K562 (cell line): ENCODE measurements around the gene DYNLT3. TPM values are rescaled to one million over a fixed set of nuclear protein-coding genes. Genes with fewer than 3 reads are reported as not detected.

ENCODE experiments used
- ATAC-seq: fragments of 200-7000 bp; cut with Tn5 transposase; 3 replicates; pipeline ENCODE4 v1.9.1; 2020; ENCODE audit warnings: moderate library complexity
- BruUV-seq: library from RNA; stranded (reverse); fragments of 400-500 nt; replicated peaks from 2 replicates; lab custom pipeline; 2021; lab: Mats Ljungman, UMichigan
- CTCF ChIA-PET: fragments of 300-600 bp; formaldehyde crosslinking; extraction: SDS; loops from one replicate; lab custom pipeline; 2021; ENCODE audit warnings: low intra/inter-chr PET ratio; lab: Yijun Ruan, JAX
- POLR2A ChIA-PET: fragments of 300-600, 350-650 bp; sonication (Branson Sonifier 250); formaldehyde crosslinking; extraction: SDS; loops from one replicate; lab custom pipeline; 2021; ENCODE audit warnings: antibody characterized with exemption, inconsistent platforms; lab: Yijun Ruan, JAX
- DNase-seq, 4 experiments: peaks; one replicate each; pipeline versions ENCODE4 v3.0.0 to v3.0.0-alpha.2; 2011 to 2018; ENCODE audit warnings: low spot score in 3 of 4, mixed read lengths in 3 of 4; ENCODE audit errors: extremely low read depth in 1 of 4
- FAIRE-seq: peaks from 2 replicates; lab custom pipeline; 2011; peaks lifted over from hg19 to GRCh38; lab: Jason Lieb, UNC
- H2AFZ ChIP-seq: 2 replicates; pipeline ENCODE4 v1.6.0; 2011; ENCODE audit warnings: low read depth, low read length, control low read depth, inconsistent platforms
- H3K27ac ChIP-seq: fragments of 200-600 bp; 3 replicates; pipeline ENCODE4 v1.8.0; 2011; ENCODE audit warnings: low read depth, mild to moderate bottlenecking, control low read depth, inconsistent platforms, low read length, moderate library complexity, mixed read lengths; ENCODE audit errors: extremely low read depth
- H3K27me3 ChIP-seq, 2 experiments: fragments of 300-600 bp in 1 of 2; 2 replicates in 1 of 2; 3 replicates in 1 of 2; pipeline versions ENCODE4 v1.6.0 to v1.8.0; 2011; ENCODE audit warnings: inconsistent platforms in 2 of 2, low read length in 2 of 2, mild to moderate bottlenecking in 1 of 2, mixed read lengths in 1 of 2, moderate library complexity in 1 of 2; ENCODE audit not compliant: control insufficient read depth in 2 of 2, insufficient read depth in 2 of 2
- H3K36me3 ChIP-seq: fragments of 300-600 bp; 3 replicates; pipeline ENCODE4 v1.8.0; 2011; ENCODE audit warnings: mild to moderate bottlenecking, low read length, inconsistent platforms; ENCODE audit not compliant: control insufficient read depth, insufficient read depth
- H3K4me1 ChIP-seq, 2 experiments: fragments of 200-600 bp in 1 of 2; replicated peaks in 1 of 2; 2 replicates in 1 of 2; 3 replicates in 1 of 2; pipeline versions ENCODE4 v1.5.1 to v1.8.0; 2011; ENCODE audit warnings: inconsistent platforms in 2 of 2, low read length in 2 of 2, mild to moderate bottlenecking in 1 of 2, mixed read lengths in 1 of 2, moderate library complexity in 1 of 2; ENCODE audit not compliant: control insufficient read depth in 2 of 2, insufficient read depth in 2 of 2
- H3K4me2 ChIP-seq: 2 replicates; pipeline ENCODE4 v1.6.1; 2011; ENCODE audit warnings: low read length, control low read depth, inconsistent platforms, mixed read lengths; ENCODE audit not compliant: insufficient read depth
- H3K4me3 ChIP-seq: fragments of 200-600 bp; sonication (generic), shearing (Covaris generic); 2 replicates; pipeline ENCODE4 v1.5.1; 2016; ENCODE audit warnings: control low read depth, inconsistent platforms
- H3K79me2 ChIP-seq: fragments of 200-600 bp; 3 replicates; pipeline ENCODE4 v1.8.0; 2011; ENCODE audit warnings: low read length, inconsistent platforms; ENCODE audit not compliant: control insufficient read depth, insufficient read depth
- H3K9ac ChIP-seq, 2 experiments: 2 replicates each; pipeline versions ENCODE4 v1.6.0 to v1.6.1; 2011; ENCODE audit warnings: low read depth in 2 of 2, low read length in 2 of 2, control low read depth in 1 of 2, inconsistent platforms in 1 of 2, mild to moderate bottlenecking in 1 of 2, mixed read lengths in 1 of 2; ENCODE audit not compliant: insufficient read depth in 1 of 2
- H3K9me1 ChIP-seq: one replicate; pipeline ENCODE4 v1.6.0; 2011; ENCODE audit warnings: inconsistent platforms, mild to moderate bottlenecking, low read length, moderate library complexity; ENCODE audit not compliant: control insufficient read depth, insufficient read depth
- H3K9me3 ChIP-seq: replicated peaks from 2 replicates; pipeline ENCODE4 v1.5.1; 2011; ENCODE audit warnings: low read depth, low read length, inconsistent platforms; ENCODE audit not compliant: control insufficient read depth, insufficient read depth
- H4K20me1 ChIP-seq: replicated peaks from 2 replicates; pipeline ENCODE4 v1.6.1; 2011; ENCODE audit warnings: low read length, inconsistent platforms, mixed read lengths; ENCODE audit not compliant: control insufficient read depth, insufficient read depth
- BCL6 ChIP-seq: fragments of 250-450 bp; sonication (Bioruptor Pico); IDR thresholded peaks from 2 replicates; pipeline ENCODE4 v1.4.0; 2020
- CAMTA2 ChIP-seq: fragments of 250-450 bp; sonication (Bioruptor Pico); conservative IDR thresholded peaks from 2 replicates; pipeline ENCODE4 v1.5.1; 2022
- DNMT1 ChIP-seq: fragments of 450-650 bp; IDR thresholded peaks from 2 replicates; pipeline ENCODE4 v1.6.1; 2016; ENCODE audit warnings: antibody characterized with exemption, mild to moderate bottlenecking
- HCFC1 ChIP-seq: IDR thresholded peaks from 2 replicates; pipeline ENCODE4 v1.6.1; 2012; ENCODE audit warnings: low read depth, low read length, improper control_type of control experiment
- IFI16 ChIP-seq: fragments of 250-450 bp; sonication (Bioruptor Pico); IDR thresholded peaks from 2 replicates; pipeline ENCODE4 v2.1.2; 2022; ENCODE audit warnings: mild to moderate bottlenecking, inconsistent platforms
- KLF1 ChIP-seq: fragments of 450-650 bp; IDR thresholded peaks from 2 replicates; pipeline ENCODE4 v1.6.1; 2016; ENCODE audit warnings: missing genetic modification characterization, missing compliant biosample characterization
- MED1 ChIP-seq: sonication (generic); formaldehyde crosslinking; IDR thresholded peaks from 2 replicates; pipeline ENCODE4 v1.8.1; 2023; ENCODE audit warnings: missing genetic modification reagents, borderline replicate concordance
- NFYB ChIP-seq: IDR thresholded peaks from 2 replicates; pipeline ENCODE4 v1.6.1; 2011; ENCODE audit warnings: mild to moderate bottlenecking, moderate library complexity; ENCODE audit not compliant: insufficient read length; ENCODE audit errors: extremely low read depth
- NR2C1 ChIP-seq, 2 experiments: fragments of 450-650 bp; IDR thresholded peaks; 2 replicates each; pipeline ENCODE4 v1.6.1; 2017; ENCODE audit warnings: mild to moderate bottlenecking in 2 of 2, antibody characterized with exemption in 1 of 2, inconsistent platforms in 1 of 2, missing compliant biosample characterization in 1 of 2, missing genetic modification characterization in 1 of 2
- PHTF2 ChIP-seq: fragments of 250-450 bp; sonication (Bioruptor Pico); IDR thresholded peaks from 2 replicates; pipeline ENCODE4 v1.5.0; 2021; ENCODE audit warnings: mild to moderate bottlenecking
- SMARCB1 ChIP-seq: IDR thresholded peaks from 2 replicates; pipeline ENCODE4 v1.6.1; 2011; ENCODE audit warnings: improper control_type of control experiment, low read depth; ENCODE audit not compliant: insufficient read length
- SUPT5H ChIP-seq: fragments of 450-650 bp; IDR thresholded peaks from 2 replicates; pipeline ENCODE4 v1.6.1; 2016
- TAF15 ChIP-seq: fragments of 200-400 bp; formaldehyde crosslinking; IDR thresholded peaks from 2 replicates; pipeline ENCODE4 v1.6.1; 2017; ENCODE audit warnings: mild to moderate bottlenecking, low read depth, low read length, moderate library complexity
- TCF3 ChIP-seq: sonication (generic); formaldehyde crosslinking; IDR thresholded peaks from 2 replicates; pipeline ENCODE4 v1.4.0; 2020; ENCODE audit warnings: mild to moderate bottlenecking, missing genetic modification reagents
- ZFP30 ChIP-seq: fragments of 250-450 bp; sonication (Bioruptor Pico); IDR thresholded peaks from 2 replicates; pipeline ENCODE4 v1.8.0; 2022; ENCODE audit warnings: moderate library complexity, mild to moderate bottlenecking, inconsistent platforms, borderline replicate concordance
- ZNF121 ChIP-seq: sonication (generic); formaldehyde crosslinking; conservative IDR thresholded peaks from 2 replicates; pipeline ENCODE4 v1.8.0; 2022; ENCODE audit warnings: missing genetic modification reagents
- ZNF282 ChIP-seq: sonication (generic); formaldehyde crosslinking; IDR thresholded peaks from 2 replicates; pipeline ENCODE4 v1.8.1; 2023; ENCODE audit warnings: missing genetic modification reagents
- ZNF431 ChIP-seq: sonication (generic); formaldehyde crosslinking; IDR thresholded peaks from 2 replicates; pipeline ENCODE4 v1.8.0; 2022; ENCODE audit warnings: mild to moderate bottlenecking, missing genetic modification reagents
- ZNF584 ChIP-seq: fragments of 200-800 bp; sonication (Bioruptor generic); IDR thresholded peaks from 2 replicates; pipeline ENCODE4 v1.6.1; 2016; ENCODE audit warnings: low read depth, mild to moderate bottlenecking, missing genetic modification characterization, missing compliant biosample characterization
- WGBS: fragments of 100-300 bp; shearing (Covaris generic); methylation state at CpG from one replicate; pipeline ENCODE4 v1.1.6; 2016; ENCODE audit warnings: low coverage, mixed read lengths; ENCODE audit not compliant: insufficient coverage; ENCODE audit errors: missing lambda C conversion rate; 5-methylcytosine and 5-hydroxymethylcytosine counted together
- in situ Hi-C: fragments of 300-500 bp; cut with MboI; formaldehyde crosslinking; loops from 4 replicates; pipeline ENCODE4 v1.15.0; 2018; ENCODE audit warnings: inconsistent platforms, mixed read lengths
- intact Hi-C: fragments of 100-400 bp; cut with micrococcal nuclease; formaldehyde crosslinking; loops from 2 replicates; pipeline ENCODE4 v1.14.2; 2022
- polyA plus RNA-seq, 8 experiments: library from polyadenylated mRNA; depleted of rRNA in 4 of 8; stranded (reverse) in 5 of 8; unstranded in 3 of 8; fragments of >200 nt; fragmentation: Nextera tagmentation in 2 of 8; fragmentation: Illumina TruSeq in 1 of 8; extraction: Ambion mirVana in 2 of 8; extraction: Trizol in 1 of 8; gene quantifications; 2 replicates each; pipeline versions ENCODE4 v1.2.1 to v1.2.3, GENCODE V29; 2011 to 2014; ENCODE audit warnings: inconsistent platforms in 1 of 8, missing spikeins in 1 of 8
- total RNA-seq, 7 experiments: library from RNA; depleted of rRNA in 6 of 7; stranded (reverse); fragments of >200 nt in 6 of 7; fragmentation: Illumina TruSeq in 2 of 7; extraction: Trizol in 2 of 7; gene quantifications; 2 replicates each; pipeline versions ENCODE4 v1.2.1 to v1.2.3, GENCODE V29; 2011 to 2021; ENCODE audit warnings: low replicate concordance in 1 of 7
- TF ChIP-seq, protein P1 (sequence below): sonication (generic); formaldehyde crosslinking; IDR thresholded peaks from 2 replicates; pipeline ENCODE4 v1.5.0; 2020; ENCODE audit warnings: missing genetic modification reagents

The DYNLT3 gene
- total and polyA plus RNA-seq, 9 of the 15 experiments (the other 6 are each of a cell fraction or from before 2014, with no cell fraction given) = 4.5 to 17.5 (median 8.3) TPM

DNA sequence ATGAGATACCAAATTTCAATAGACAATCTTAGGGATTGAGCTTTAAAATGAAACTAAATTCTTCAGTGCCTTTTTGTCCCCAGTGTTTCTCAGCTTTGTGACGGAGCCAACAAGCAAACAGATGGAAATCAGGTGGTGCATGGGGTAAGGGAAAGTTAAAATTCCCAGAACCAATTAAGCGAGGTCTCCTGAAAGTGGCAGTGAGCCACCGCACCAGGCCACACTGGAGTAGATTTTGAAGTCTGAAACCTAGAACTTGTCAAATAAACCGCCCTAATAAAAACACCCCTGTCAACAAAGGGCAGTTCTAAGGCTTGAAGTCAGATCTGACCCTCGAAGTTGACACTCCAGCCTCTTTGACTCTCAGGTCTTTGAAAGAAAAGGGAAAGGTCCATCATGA, 40.6 kb upstream of the DYNLT3 start:
- Histone ChIP-seq H3K4me1 (no peaks in the 10 kb centered on the region), H3K27ac (no peak overlapping the region), H3K4me2 (no peak overlapping the region), H3K9me3 (no peaks in the 10 kb centered on the region), H4K20me1 (no peaks in the 10 kb centered on the region), H3K9ac (no peak overlapping the region), H3K27me3 (no peaks in the 10 kb centered on the region), H3K9me1 (no peaks in the 10 kb centered on the region), H2AFZ (no peak overlapping the region), H3K36me3 (no peaks in the 10 kb centered on the region), H3K4me3 (no peak overlapping the region), H3K79me2 (no peaks in the 10 kb centered on the region)
- 3% methylated on average over 5 of the region's 5 CpGs for WGBS
- in situ Hi-C loops = no loop called here
- CTCF ChIA-PET = no interaction called here
- BruUV-seq = no TSS peak
- FAIRE-seq = no peak
- ATAC-seq = no peak
- intact Hi-C loops = no loop called here
- TF ChIP-seq DNMT1 (no peak), TAF15 (no peak), NFYB (no peak), ZNF431 (CRISPR knock-in tag) (no peak), ZNF584 (CRISPR knock-in tag) (no peak), ZNF121 (CRISPR knock-in tag) (no peak), IFI16 (CRISPR knock-in tag) (no peak), ZNF282 (no peak), MED1 (CRISPR knock-in tag) (no peak), ZFP30 (no peak), PHTF2 (CRISPR knock-in tag) (no peak), CAMTA2 (CRISPR knock-in tag) (no peak), HCFC1 (no peak), BCL6 (CRISPR knock-in tag) (no peak), NR2C1 (IDR thresholded peaks at IDR 0.05) (no peak), NR2C1 (tag; IDR thresholded peaks at IDR 0.05) (no peak), SMARCB1 (no peak), SUPT5H (no peak), KLF1 (no peak), TCF3 (CRISPR knock-in tag) (no peak)
- TF ChIP-seq, protein P1, sequence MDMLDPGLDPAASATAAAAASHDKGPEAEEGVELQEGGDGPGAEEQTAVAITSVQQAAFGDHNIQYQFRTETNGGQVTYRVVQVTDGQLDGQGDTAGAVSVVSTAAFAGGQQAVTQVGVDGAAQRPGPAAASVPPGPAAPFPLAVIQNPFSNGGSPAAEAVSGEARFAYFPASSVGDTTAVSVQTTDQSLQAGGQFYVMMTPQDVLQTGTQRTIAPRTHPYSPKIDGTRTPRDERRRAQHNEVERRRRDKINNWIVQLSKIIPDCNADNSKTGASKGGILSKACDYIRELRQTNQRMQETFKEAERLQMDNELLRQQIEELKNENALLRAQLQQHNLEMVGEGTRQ = no peak
- DNase-seq = no peak
- POLR2A ChIA-PET = interaction anchor here (0.8 to 1.4 kb wide), 2 partner anchors 14 to 276 kb away, joined by 3 to 4 read pairs; no protein-coding TSS in a partner anchor
